Parathyroid adenoma (tissue), 2 donors: ENCODE measurements around the gene CXCL16.

Experiments used
- H2AFZ ChIP-seq: fragments of 300-600 bp; sonication (generic); one replicate; pipeline ENCODE4 v1.7.0; 2017; ENCODE audit warnings: antibody characterized with exemption, mild to moderate bottlenecking
- H3K27ac ChIP-seq: fragments of 300-600 bp; sonication (generic); one replicate; pipeline ENCODE4 v1.7.0; 2017
- H3K27me3 ChIP-seq: fragments of 300-600 bp; sonication (generic); one replicate; pipeline ENCODE4 v1.7.0; 2017; ENCODE audit warnings: low read length; ENCODE audit not compliant: control insufficient read depth, insufficient read depth
- H3K36me3 ChIP-seq: fragments of 300-600 bp; sonication (generic); one replicate; pipeline ENCODE4 v1.7.0; 2017; ENCODE audit warnings: low read length; ENCODE audit not compliant: control insufficient read depth, insufficient read depth
- H3K4me1 ChIP-seq: fragments of 300-600 bp; sonication (generic); one replicate; pipeline ENCODE4 v1.7.0; 2017; ENCODE audit warnings: control low read depth
- H3K4me2 ChIP-seq: fragments of 300-600 bp; sonication (generic); one replicate; pipeline ENCODE4 v1.7.0; 2017; ENCODE audit warnings: low read length
- H3K4me3 ChIP-seq: fragments of 300-600 bp; sonication (generic); one replicate; pipeline ENCODE4 v1.7.0; 2017; ENCODE audit warnings: low read depth, low read length
- H3K79me2 ChIP-seq: fragments of 300-600 bp; sonication (generic); one replicate; pipeline ENCODE4 v1.7.0; 2017; ENCODE audit warnings: control low read depth
- H3K9ac ChIP-seq: fragments of 300-600 bp; sonication (generic); one replicate; pipeline ENCODE4 v1.7.0; 2017; ENCODE audit warnings: mild to moderate bottlenecking
- H3K9me3 ChIP-seq: fragments of 300-600 bp; sonication (generic); one replicate; pipeline ENCODE4 v1.7.0; 2017; ENCODE audit warnings: low read length; ENCODE audit not compliant: control insufficient read depth
- TF ChIP-seq, protein P1 (sequence below): fragments of 300-600 bp; sonication (generic); IDR thresholded peaks from one replicate; pipeline ENCODE4 v1.7.0; 2017; ENCODE audit warnings: antibody characterized with exemption, mild to moderate bottlenecking
- donor health status: primary hyperparathyroidism.

The CXCL16 gene

DNA sequence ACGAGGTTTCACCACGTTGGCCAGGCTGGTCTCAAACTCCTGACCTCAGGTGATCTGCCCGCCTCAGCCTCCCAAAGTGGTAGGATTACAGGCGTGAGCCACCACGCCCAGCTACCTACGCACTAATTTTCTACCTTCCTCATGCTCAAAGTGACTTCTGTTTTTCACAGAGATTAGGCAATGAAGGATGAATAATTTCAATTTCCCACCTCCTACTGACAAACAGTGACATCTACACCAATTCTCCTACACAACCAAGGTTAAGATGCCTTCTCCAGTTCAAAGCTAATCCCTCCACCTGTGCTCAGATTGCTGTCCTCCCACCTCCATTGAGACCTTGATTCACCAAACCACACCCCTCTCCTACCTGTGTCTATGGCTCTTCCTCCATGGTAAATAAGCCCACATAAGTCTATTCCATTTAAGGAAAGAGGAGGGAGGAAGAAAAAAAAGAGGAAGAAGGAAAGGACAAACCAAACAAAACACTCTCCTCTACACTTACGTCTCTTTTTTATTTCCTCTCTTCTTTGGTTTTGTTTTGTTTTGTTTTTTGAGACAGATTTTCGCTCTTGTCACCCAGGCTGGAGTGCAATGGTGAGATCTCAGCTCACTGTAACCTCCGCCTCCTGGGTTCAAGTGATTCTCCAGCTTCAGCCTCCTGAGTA lies 13.9 kb downstream of the CXCL16 start:
- H3K4me1 ChIP-seq = no peaks in the 10 kb centered on the region
- H3K27ac ChIP-seq = no peak overlapping the region
- no peak overlapping the region for H3K9ac ChIP-seq
- no peaks in the 10 kb centered on the region for H3K27me3 ChIP-seq
- TF ChIP-seq, protein P1, sequence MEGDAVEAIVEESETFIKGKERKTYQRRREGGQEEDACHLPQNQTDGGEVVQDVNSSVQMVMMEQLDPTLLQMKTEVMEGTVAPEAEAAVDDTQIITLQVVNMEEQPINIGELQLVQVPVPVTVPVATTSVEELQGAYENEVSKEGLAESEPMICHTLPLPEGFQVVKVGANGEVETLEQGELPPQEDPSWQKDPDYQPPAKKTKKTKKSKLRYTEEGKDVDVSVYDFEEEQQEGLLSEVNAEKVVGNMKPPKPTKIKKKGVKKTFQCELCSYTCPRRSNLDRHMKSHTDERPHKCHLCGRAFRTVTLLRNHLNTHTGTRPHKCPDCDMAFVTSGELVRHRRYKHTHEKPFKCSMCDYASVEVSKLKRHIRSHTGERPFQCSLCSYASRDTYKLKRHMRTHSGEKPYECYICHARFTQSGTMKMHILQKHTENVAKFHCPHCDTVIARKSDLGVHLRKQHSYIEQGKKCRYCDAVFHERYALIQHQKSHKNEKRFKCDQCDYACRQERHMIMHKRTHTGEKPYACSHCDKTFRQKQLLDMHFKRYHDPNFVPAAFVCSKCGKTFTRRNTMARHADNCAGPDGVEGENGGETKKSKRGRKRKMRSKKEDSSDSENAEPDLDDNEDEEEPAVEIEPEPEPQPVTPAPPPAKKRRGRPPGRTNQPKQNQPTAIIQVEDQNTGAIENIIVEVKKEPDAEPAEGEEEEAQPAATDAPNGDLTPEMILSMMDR = no peak
- H2AFZ ChIP-seq = no peak overlapping the region
- no peak overlapping the region for H3K4me3 ChIP-seq
- H3K36me3 ChIP-seq = no peaks in the 10 kb centered on the region
- H3K9me3 ChIP-seq = no peaks in the 10 kb centered on the region
- H3K79me2 ChIP-seq = no peaks in the 10 kb centered on the region
- no peak overlapping the region for H3K4me2 ChIP-seq

DNA sequence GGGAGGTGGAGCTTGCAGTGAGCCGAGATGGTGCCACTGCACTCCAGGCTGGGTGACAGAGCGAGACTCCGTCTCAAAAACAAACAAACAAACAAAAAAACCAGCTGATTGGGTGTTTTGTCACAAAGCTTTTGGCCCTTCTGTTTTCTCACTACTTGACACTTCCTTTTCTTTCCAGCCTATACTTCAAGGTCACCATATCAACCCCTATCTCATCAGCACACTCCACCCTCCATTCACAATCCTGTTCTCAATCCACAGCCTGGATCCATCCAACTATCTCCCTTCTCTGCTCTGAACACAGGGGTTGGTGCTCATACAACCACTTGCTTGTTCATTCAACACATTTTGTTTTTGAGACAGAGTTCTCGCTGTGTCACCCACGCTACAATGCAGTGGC lies 15.1 kb downstream of the CXCL16 start:
- no peaks in the 10 kb centered on the region for H3K36me3 ChIP-seq
- H3K79me2 ChIP-seq = no peaks in the 10 kb centered on the region
- H3K4me2 ChIP-seq = no peak overlapping the region
- no peaks in the 10 kb centered on the region for H3K27me3 ChIP-seq
- H3K9me3 ChIP-seq = no peaks in the 10 kb centered on the region
- H3K27ac ChIP-seq = no peak overlapping the region
- no peak overlapping the region for H3K9ac ChIP-seq
- no peak overlapping the region for H3K4me3 ChIP-seq
- H3K4me1 ChIP-seq = no peaks in the 10 kb centered on the region
- no peak overlapping the region for H2AFZ ChIP-seq
- TF ChIP-seq, protein P1 = no peak

DNA sequence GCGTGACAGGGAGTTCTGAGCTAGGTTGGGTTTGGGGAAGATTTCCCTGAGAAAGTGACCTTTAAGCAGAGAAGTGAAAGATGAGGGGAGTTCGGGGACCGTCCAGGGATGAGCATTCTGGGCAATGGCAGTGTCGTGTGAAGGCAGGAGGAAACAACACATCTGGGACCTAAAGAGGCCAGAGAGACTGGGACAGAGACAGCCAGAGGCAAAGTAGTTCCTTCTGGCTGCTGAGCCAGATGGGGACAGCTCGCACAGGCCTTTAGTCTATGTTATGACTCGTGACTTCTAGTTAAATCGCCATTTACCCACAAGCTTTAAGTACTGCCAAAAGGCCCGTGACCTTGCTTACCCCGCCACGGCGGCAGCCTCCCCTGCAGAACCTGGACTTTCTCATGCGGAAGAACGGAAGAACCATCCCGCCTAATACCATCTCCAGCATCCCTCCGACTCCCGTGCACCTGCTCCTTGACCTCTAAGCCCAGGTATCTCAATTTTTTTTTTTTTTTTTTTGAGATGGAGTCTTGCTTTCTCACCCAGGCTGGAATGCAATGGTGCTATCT lies 17.0 kb downstream of the CXCL16 start:
- Histone ChIP-seq H3K9ac (no peak overlapping the region), H3K4me2 (no peak overlapping the region), H3K27ac (no peak overlapping the region), H3K79me2 (no peaks in the 10 kb centered on the region), H3K4me3 (no peak overlapping the region), H3K27me3 (no peaks in the 10 kb centered on the region), H3K36me3 (no peaks in the 10 kb centered on the region), H2AFZ (no peak overlapping the region), H3K4me1 (no peaks in the 10 kb centered on the region), H3K9me3 (no peaks in the 10 kb centered on the region)
- TF ChIP-seq, protein P1 = no peak

DNA sequence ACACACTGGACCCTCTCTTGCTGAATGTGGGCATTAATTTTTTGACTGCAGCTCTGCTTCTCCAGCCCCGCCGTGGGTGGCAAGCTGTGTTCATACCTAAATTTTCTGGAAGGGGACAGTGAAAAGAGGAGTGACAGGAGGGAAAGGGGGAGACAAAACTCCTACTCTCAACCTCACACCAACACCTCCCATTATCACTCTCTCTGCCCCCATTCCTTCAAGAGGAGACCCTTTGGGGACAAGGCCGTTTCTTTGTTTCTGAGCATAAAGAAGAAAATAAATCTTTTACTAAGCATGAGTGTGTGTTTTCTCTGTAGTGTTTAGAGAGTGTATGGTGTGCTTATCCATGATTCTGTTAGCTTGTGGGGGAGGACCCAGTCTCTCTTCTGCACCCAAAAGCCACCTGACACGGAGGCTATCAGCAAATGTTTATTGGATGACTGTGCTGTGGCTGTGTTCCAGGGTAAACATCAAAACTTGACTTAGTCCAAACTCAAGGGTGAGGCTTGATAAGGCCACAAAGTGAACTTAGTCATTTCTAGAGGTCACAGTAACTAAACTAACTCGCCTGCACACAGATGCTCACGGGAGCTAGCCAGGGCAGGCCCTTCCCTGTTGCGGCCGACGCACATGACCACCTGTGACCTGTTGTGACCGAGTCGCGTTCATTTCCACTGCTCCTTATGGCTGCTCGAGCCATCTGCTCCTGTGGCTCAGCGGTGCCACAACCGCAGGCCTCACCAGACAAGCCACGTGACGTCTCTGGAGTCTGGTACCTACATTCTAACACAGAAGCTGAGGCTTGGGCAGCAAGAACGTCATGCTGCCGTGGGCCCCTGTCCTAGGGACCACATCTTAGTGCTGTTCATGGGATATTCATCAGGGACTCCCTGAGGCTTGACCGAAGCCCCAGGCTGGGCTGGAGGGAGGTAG lies 18.3 kb downstream of the CXCL16 start:
- no peak overlapping the region for H3K9ac ChIP-seq
- H3K4me3 ChIP-seq = no peak overlapping the region
- no peak overlapping the region for H3K4me2 ChIP-seq
- no peak overlapping the region for H2AFZ ChIP-seq
- TF ChIP-seq, protein P1 = no peak
- no peaks in the 10 kb centered on the region for H3K36me3 ChIP-seq
- no peaks in the 10 kb centered on the region for H3K9me3 ChIP-seq
- no peaks in the 10 kb centered on the region for H3K27me3 ChIP-seq
- H3K27ac ChIP-seq = no peak overlapping the region
- H3K4me1 ChIP-seq = no peaks in the 10 kb centered on the region
- no peaks in the 10 kb centered on the region for H3K79me2 ChIP-seq
